Left ventricle myocardium inferior (tissue), 1 donor: ENCODE data around the gene TACSTD2. TPM values are rescaled to one million over a fixed set of nuclear protein-coding genes. Genes with fewer than 3 reads are reported as not detected.

Source experiments
- DNase-seq: peaks from one replicate; pipeline ENCODE4 v3.0.0-alpha.2; 2020
- H3K27ac ChIP-seq: fragments of 200-600 bp; replicated peaks from 2 replicates; pipeline ENCODE4 v1.8.0; 2021
- H3K27me3 ChIP-seq: fragments of 200-600 bp; 2 replicates; pipeline ENCODE4 v1.8.0; 2021; ENCODE audit warnings: low read depth
- H3K36me3 ChIP-seq: fragments of 200-600 bp; 2 replicates; pipeline ENCODE4 v1.8.0; 2021
- H3K4me1 ChIP-seq: fragments of 200-600 bp; 2 replicates; pipeline ENCODE4 v1.8.0; 2021
- H3K4me3 ChIP-seq: fragments of 200-600 bp; 2 replicates; pipeline ENCODE4 v1.8.0; 2021; ENCODE audit warnings: mild to moderate bottlenecking, moderate library complexity
- H3K9me3 ChIP-seq: fragments of 200-600 bp; replicated peaks from 2 replicates; pipeline ENCODE4 v1.8.0; 2021
- intact Hi-C: fragments of 100-400 bp; cut with micrococcal nuclease; formaldehyde crosslinking; loops from one replicate; pipeline ENCODE4 v1.11.0; 2022
- total RNA-seq: library from RNA; stranded (reverse); fragmentation: NEBNext Ultra II Directional; extraction: Animal tissue kit (Norgen Biotek cat#: 25700); gene quantifications from one replicate; pipeline ENCODE4 v1.2.1, GENCODE V29; 2021
- TF ChIP-seq, protein P1 (sequence below): fragments of 200-600 bp; IDR thresholded peaks from 2 replicates; pipeline ENCODE4 v1.8.0; 2021; ENCODE audit warnings: antibody characterized with exemption, mild to moderate bottlenecking, borderline replicate concordance
- donor health status: DM: no; HTN: yes; CAD: no; lungs with severe emphysema.

The TACSTD2 gene
- total RNA-seq, 1 donor from 2014 or later, result 0.16 TPM

DNA sequence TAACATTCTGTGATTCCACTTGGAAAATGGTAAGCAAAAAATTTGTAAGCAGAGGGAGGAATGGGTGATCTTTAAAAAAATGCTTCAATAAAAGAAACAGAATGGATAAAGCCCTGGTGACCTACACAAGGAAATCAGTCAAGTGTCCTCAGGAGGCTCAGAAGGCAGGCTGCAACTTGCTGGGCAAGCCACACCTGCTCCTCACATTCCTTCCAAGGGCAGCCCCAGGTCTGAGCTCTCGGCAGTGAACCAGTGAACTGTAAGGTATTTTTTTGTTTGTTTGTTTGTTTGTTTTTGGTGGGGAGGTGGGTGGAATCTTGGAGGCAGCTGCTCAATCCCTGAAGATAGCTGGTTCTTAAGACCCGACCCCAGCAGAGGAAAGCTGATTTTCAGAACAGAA, 4.4 kb downstream of the TACSTD2 start:
- Histone ChIP-seq H3K27me3 (peaks cover 86% of the 10 kb centered on the region), H3K36me3 (no peaks in the 10 kb centered on the region), H3K4me3 (no peak overlapping the region), H3K4me1 (peaks cover 20% of the 10 kb centered on the region), H3K9me3 (no peaks in the 10 kb centered on the region), H3K27ac (no peak overlapping the region)
- TF ChIP-seq, protein P1, sequence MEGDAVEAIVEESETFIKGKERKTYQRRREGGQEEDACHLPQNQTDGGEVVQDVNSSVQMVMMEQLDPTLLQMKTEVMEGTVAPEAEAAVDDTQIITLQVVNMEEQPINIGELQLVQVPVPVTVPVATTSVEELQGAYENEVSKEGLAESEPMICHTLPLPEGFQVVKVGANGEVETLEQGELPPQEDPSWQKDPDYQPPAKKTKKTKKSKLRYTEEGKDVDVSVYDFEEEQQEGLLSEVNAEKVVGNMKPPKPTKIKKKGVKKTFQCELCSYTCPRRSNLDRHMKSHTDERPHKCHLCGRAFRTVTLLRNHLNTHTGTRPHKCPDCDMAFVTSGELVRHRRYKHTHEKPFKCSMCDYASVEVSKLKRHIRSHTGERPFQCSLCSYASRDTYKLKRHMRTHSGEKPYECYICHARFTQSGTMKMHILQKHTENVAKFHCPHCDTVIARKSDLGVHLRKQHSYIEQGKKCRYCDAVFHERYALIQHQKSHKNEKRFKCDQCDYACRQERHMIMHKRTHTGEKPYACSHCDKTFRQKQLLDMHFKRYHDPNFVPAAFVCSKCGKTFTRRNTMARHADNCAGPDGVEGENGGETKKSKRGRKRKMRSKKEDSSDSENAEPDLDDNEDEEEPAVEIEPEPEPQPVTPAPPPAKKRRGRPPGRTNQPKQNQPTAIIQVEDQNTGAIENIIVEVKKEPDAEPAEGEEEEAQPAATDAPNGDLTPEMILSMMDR, result no peak
- DNase-seq, result no peak
- intact Hi-C loops, result no loop called here

DNA sequence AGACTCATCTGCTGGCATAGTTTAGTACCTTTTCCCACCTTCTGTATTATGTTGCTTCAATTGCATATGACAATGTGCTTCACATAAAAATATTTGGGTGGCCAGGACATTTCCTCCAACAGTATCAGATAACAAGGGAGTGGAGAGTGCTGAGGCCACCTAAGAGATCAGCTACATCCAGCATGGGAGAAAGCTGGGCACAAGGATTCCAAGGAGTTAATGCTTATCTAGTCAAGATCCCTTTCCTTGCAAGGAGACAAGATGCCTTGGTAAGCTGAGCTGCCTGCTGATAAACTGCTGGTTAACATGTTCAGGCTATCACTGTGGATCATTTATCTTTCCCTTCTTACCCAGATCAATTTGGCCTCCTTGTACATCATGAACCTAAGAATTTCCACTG, 5.4 kb downstream of the TACSTD2 start:
- peaks cover 9% of the 10 kb centered on the region for H3K4me1 ChIP-seq
- no peak for DNase-seq
- TF ChIP-seq, protein P1, result no peak
- no peaks in the 10 kb centered on the region for H3K36me3 ChIP-seq
- no peak overlapping the region for H3K4me3 ChIP-seq
- no peak overlapping the region for H3K27ac ChIP-seq
- H3K9me3 ChIP-seq, result no peaks in the 10 kb centered on the region
- H3K27me3 ChIP-seq, result peaks cover 75% of the 10 kb centered on the region
- intact Hi-C loops, result no loop called here

DNA sequence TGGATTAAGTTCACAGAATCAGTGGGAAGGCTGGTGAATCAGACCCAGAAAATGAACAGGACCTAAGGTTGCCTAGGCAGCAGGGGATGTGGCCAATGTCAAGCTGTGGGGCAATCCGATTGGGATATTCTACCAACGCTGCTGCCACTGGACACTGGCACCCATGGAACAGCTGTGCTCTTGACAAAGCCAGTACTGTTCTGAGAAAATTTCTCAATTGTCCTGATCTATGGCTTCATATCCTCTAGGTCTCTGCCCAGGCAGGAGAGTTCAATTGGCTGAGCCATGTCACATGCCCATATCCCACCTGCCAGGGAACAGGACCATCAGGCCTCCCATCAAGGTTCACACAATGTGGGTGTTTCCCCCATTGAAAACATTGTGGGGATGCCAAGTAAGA, 6.2 kb downstream of the TACSTD2 start:
- DNase-seq, result no peak
- Histone ChIP-seq H3K27me3 (peaks cover 67% of the 10 kb centered on the region), H3K4me3 (no peak overlapping the region), H3K9me3 (no peaks in the 10 kb centered on the region), H3K36me3 (no peaks in the 10 kb centered on the region), H3K27ac (no peak overlapping the region), H3K4me1 (peaks cover 1% of the 10 kb centered on the region)
- TF ChIP-seq, protein P1, result no peak
- intact Hi-C loops, result no loop called here

DNA sequence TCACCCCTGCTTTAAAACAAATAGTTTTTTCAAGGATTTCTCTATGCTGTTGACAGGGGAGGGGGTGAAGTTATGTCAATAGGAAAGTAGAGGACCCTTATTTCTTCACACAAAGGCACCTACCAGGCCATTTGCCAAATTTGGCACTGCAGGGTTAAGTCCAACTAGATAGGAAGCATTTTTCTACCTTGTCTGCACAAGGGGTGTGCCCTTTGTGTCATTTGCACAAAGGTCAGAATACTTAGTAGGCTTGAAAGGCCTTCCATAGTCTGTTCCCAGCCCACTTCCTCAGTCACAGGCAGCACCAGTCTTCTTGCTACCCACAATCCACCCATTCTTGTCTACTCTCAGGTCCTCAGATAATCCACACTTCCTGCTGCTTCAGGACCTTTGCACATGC, 7.0 kb downstream of the TACSTD2 start:
- no peaks in the 10 kb centered on the region for H3K36me3 ChIP-seq
- no peak overlapping the region for H3K27ac ChIP-seq
- no peaks in the 10 kb centered on the region for H3K4me1 ChIP-seq
- TF ChIP-seq, protein P1, result no peak
- intact Hi-C loops, result no loop called here
- peaks cover 60% of the 10 kb centered on the region for H3K27me3 ChIP-seq
- DNase-seq, result no peak
- H3K9me3 ChIP-seq, result no peaks in the 10 kb centered on the region
- H3K4me3 ChIP-seq, result no peak overlapping the region

DNA sequence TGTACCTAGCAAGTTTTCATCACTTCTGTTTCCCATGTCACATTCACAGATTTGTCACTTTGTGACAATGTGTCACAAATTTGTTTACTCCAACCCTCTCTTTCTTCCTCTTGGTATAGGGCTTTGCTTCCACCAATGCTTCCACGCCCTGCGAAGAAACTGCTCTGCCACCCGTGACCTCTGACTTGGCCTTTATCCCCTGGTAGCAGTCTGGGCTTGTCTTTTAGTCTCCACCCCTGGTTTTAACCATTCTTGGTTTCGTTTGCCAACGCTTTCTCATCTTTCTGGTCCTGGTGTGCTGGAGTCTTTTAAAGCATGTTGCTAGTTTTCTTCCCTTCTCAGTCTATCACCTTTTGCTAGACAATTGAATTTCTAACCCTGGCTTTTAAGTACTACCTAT, 8.1 kb downstream of the TACSTD2 start:
- no peaks in the 10 kb centered on the region for H3K36me3 ChIP-seq
- H3K27me3 ChIP-seq, result peaks cover 48% of the 10 kb centered on the region
- intact Hi-C loops, result no loop called here
- no peaks in the 10 kb centered on the region for H3K9me3 ChIP-seq
- no peak overlapping the region for H3K4me3 ChIP-seq
- no peaks in the 10 kb centered on the region for H3K4me1 ChIP-seq
- TF ChIP-seq, protein P1, result no peak
- no peak for DNase-seq
- H3K27ac ChIP-seq, result no peak overlapping the region
